ENCODE results near the gene FREM1.

DNA sequence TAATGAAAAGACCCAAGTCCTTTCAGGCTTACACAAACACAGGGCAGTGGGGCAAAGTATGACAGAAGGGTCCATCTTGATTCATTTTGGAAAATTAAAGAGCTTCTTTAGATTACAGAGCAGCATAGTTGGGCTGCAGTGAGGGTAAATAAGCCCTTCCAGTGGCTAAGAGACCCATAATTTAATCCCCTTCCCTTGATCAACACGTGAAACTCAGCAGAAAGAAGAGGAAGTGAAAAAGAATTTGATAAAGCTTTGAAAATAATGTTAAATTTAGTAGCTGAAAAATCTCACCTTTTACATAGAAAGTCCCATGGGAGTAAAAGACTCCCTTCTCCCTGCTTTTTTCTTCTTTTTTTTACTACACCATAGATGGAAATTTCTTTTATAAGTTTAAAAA lies 87.6 kb downstream of the FREM1 start:
- TF ChIP-seq, protein P1, sequence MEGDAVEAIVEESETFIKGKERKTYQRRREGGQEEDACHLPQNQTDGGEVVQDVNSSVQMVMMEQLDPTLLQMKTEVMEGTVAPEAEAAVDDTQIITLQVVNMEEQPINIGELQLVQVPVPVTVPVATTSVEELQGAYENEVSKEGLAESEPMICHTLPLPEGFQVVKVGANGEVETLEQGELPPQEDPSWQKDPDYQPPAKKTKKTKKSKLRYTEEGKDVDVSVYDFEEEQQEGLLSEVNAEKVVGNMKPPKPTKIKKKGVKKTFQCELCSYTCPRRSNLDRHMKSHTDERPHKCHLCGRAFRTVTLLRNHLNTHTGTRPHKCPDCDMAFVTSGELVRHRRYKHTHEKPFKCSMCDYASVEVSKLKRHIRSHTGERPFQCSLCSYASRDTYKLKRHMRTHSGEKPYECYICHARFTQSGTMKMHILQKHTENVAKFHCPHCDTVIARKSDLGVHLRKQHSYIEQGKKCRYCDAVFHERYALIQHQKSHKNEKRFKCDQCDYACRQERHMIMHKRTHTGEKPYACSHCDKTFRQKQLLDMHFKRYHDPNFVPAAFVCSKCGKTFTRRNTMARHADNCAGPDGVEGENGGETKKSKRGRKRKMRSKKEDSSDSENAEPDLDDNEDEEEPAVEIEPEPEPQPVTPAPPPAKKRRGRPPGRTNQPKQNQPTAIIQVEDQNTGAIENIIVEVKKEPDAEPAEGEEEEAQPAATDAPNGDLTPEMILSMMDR (IDR thresholded peaks at IDR 0.05) = no peak
- no peak for TF ChIP-seq POLR2A (IDR thresholded peaks at IDR 0.05)

All from breast epithelium (tissue), 3 donors.